Nephron progenitor cell (in vitro differentiated cells): ENCODE measurements around the gene KNDC1.

ENCODE experiments used
- DNase-seq: peaks from one replicate; pipeline ENCODE4 v3.0.0; 2021
- H3K27ac Mint-ChIP-seq: 2 replicates; pipeline ENCODE4 v1.8.0; 2021; ENCODE audit warnings: mild to moderate bottlenecking, moderate library complexity, mixed read lengths
- H3K27me3 Mint-ChIP-seq: 2 replicates; pipeline ENCODE4 v1.8.0; 2021; ENCODE audit warnings: mild to moderate bottlenecking, low read depth, mixed read lengths; ENCODE audit not compliant: poor library complexity
- H3K36me3 Mint-ChIP-seq: 2 replicates; pipeline ENCODE4 v1.8.0; 2021; ENCODE audit warnings: low read depth, mixed read lengths
- H3K4me1 Mint-ChIP-seq: 2 replicates; pipeline ENCODE4 v1.8.0; 2021; ENCODE audit warnings: mixed read lengths
- H3K4me3 Mint-ChIP-seq: 2 replicates; pipeline ENCODE4 v1.8.0; 2021; ENCODE audit warnings: mild to moderate bottlenecking, moderate library complexity, mixed read lengths
- H3K9me3 Mint-ChIP-seq: 2 replicates; pipeline ENCODE4 v1.8.0; 2021; ENCODE audit warnings: mild to moderate bottlenecking, moderate library complexity, mixed read lengths
- CTCF ChIP-seq: fragments of 200-600 bp; sonication (generic); IDR thresholded peaks from 2 replicates; pipeline ENCODE4 v1.5.0; 2021; ENCODE audit warnings: antibody characterized with exemption

The KNDC1 gene

DNA sequence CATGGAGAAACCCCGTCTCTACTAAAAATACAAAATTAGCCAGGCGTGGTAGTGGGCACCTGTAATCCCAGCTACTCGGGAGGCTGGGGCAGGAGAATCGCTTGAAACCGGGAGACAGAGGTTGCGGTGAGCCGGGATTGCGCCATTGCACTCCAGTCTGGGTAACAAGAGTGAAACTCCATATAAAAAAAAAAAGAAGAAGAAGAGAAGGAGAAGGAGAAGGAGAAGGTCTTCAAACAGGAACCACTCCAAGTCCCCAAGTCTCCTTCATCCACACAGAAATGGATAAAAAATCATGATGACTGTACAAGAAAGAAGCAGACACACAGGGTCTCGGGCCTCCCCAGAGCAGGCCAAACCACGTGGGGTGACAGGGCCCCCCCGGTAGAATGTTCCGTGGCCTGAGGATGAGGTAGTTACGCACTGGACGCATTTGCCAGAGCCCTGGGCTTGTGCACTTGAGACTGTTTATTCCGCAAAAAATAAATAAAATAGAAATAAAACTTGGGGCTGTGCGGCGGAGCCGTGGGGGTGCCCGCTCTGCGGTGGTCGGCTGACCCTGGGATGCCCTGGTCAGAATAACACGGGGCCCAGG is 93.4 kb downstream of the KNDC1 start:
- Mint-ChIP-seq H3K9me3 (no peaks in the 10 kb centered on the region), H3K36me3 (no peaks in the 10 kb centered on the region), H3K27me3 (peaks cover 18% of the 10 kb centered on the region), H3K4me3 (no peak overlapping the region), H3K27ac (no peak overlapping the region), H3K4me1 (peaks cover 46% of the 10 kb centered on the region)
- TF ChIP-seq CTCF, result no peak
- no peak for DNase-seq

DNA sequence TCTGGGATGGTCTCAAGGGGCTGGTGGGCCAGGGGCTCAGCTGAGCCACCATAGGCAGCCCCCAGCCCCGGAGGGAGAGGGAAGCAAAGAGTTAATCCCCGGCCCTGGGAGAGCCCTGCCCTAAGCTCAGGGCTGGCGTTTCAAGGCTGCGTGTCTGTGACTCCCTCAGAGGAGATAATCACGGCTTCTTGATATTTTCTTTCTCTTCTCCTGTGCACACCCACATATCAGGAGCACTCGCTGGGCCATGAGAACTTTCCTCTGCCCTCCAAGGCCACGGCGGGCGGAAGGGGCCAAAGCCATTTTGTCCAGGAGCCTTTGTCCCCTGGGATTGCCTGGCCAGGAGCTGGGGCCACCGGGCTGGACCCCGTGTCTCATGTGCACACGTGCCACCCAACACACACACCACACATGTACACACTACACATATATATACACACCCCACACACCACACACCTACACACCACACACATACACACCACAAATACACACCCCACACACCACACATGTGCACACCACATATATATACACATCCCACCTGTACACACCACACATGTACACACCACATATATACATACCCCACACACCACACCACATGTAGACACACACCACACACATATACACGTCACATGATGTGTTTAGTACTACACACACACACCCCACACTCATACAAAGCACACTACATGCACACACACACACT is 94.6 kb downstream of the KNDC1 start:
- no peak overlapping the region for H3K27ac Mint-ChIP-seq
- H3K9me3 Mint-ChIP-seq, result no peaks in the 10 kb centered on the region
- H3K27me3 Mint-ChIP-seq, result peaks cover 21% of the 10 kb centered on the region
- no peak for DNase-seq
- peaks cover 44% of the 10 kb centered on the region for H3K4me1 Mint-ChIP-seq
- H3K4me3 Mint-ChIP-seq, result no peak overlapping the region
- no peaks in the 10 kb centered on the region for H3K36me3 Mint-ChIP-seq
- no peak for TF ChIP-seq CTCF

DNA sequence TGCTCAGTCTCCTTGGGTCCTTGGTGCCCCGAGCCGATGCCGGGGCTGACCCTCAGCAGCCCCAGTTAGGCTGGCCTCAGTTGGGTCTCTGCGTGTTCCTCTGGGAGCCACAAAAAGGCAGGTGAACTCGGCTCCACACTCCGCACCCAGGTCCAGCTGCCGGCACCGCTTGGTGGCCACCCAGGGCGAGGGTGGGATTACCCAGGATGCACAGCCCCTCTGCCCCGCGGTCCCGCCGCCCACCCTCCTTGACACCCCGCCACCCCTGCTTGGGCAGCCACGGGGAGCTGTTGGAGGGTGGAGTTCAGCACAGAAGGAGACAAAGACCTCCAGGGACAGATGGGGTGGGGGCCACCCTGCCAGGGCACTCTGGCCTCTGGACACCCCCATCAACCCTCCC is 95.3 kb downstream of the KNDC1 start:
- no peak for TF ChIP-seq CTCF
- H3K27ac Mint-ChIP-seq, result no peak overlapping the region
- DNase-seq, result no peak
- H3K4me1 Mint-ChIP-seq, result peaks cover 41% of the 10 kb centered on the region
- peaks cover 18% of the 10 kb centered on the region for H3K27me3 Mint-ChIP-seq
- no peaks in the 10 kb centered on the region for H3K9me3 Mint-ChIP-seq
- H3K36me3 Mint-ChIP-seq, result no peaks in the 10 kb centered on the region
- no peak overlapping the region for H3K4me3 Mint-ChIP-seq

- TF ChIP-seq CTCF, result peak; percentile 18
- Mint-ChIP-seq H3K4me3 (no peak overlapping the region), H3K9me3 (no peaks in the 10 kb centered on the region), H3K36me3 (no peaks in the 10 kb centered on the region), H3K4me1 (peaks cover 46% of the 10 kb centered on the region), H3K27me3 (peaks cover 18% of the 10 kb centered on the region), H3K27ac (no peak overlapping the region)
- DNase-seq, result peak; percentile 57
Measured at GRCh38 chr10:133257489-133258065, 97.6 kb downstream of the KNDC1 start.

DNA sequence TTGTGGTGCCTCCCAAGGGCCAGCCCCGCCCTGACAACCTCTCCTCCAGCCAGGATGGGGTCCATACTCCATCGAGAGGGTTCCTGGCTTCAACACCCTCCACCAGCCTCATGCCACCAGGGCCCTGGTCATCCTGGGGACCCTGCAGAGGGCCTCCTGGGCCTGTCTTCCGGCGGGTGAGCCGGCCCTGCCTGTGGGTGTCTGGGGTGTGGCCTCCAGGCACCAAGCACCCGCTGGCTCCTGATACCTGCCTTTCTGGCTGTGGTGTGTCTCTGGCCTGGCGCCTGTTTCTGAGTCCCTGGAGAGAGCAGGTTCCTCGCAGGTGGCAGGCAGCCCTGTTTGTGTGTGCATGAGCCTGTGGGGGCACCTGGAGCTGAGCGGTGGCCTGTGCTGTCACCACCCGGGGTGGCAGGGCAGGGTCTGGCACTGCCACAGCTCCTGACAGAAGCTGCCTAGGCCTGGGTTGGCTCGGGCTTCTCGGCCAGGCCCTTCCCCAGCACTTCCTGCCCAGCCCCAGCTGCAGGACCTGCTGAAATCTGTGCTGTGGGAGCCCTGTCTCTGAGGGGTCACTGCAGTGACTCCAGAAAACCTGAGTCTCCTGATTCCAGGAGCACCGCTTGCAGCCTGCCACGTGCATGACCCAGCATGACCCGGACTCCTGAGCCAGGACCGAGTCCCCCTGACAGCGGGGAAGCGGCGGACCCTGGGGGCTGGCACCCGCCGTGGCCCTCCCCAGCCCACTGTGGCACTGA is 98.2 kb downstream of the KNDC1 start:
- no peak overlapping the region for H3K27ac Mint-ChIP-seq
- DNase-seq, result no peak
- no peaks in the 10 kb centered on the region for H3K9me3 Mint-ChIP-seq
- peaks cover 53% of the 10 kb centered on the region for H3K4me1 Mint-ChIP-seq
- H3K27me3 Mint-ChIP-seq, result peaks cover 17% of the 10 kb centered on the region
- H3K4me3 Mint-ChIP-seq, result no peak overlapping the region
- no peaks in the 10 kb centered on the region for H3K36me3 Mint-ChIP-seq
- no peak for TF ChIP-seq CTCF
